Measurements from ENCODE around the gene DBN1. TPM values are rescaled to one million over a fixed set of nuclear protein-coding genes. Genes with fewer than 3 reads are reported as not detected.

The DBN1 gene
- total RNA-seq, 1 experiment from 2014 or later = 286 TPM

GRCh38 chr5:177511796-177512675, 38.6 kb upstream of the DBN1 start:
- peaks cover 54% of the 10 kb centered on the region for H3K36me3 ChIP-seq (ENCODE audit: insufficient read depth, low read length, poor library complexity, severe bottlenecking)
- TSS peak; percentile 40 for BruUV-seq (replicated peaks)
- no peak overlapping the region for H3K4me3 ChIP-seq (ENCODE audit: low read depth, low read length, poor library complexity, severe bottlenecking)
- no peaks in the 10 kb centered on the region for H3K4me1 ChIP-seq (ENCODE audit: insufficient read depth, low read length, poor library complexity, severe bottlenecking)
- no peak for TF ChIP-seq EZH2 (IDR thresholded peaks at IDR 0.05; ENCODE audit: borderline replicate concordance, low read depth, low read length, poor library complexity, severe bottlenecking)
- TF ChIP-seq CTCF (conservative IDR thresholded peaks at IDR 0.05; ENCODE audit: low read depth, low read length) = no peak
- H3K9me3 ChIP-seq (ENCODE audit: low read depth, low read length, poor library complexity, severe bottlenecking) = no peaks in the 10 kb centered on the region
- DNase-seq (ENCODE audit: low spot score) = no peak
- ChIA-PET CTCF (no interaction called here), POLR2A (ENCODE audit: low non-redundant PET) (no interaction called here)
- no peak overlapping the region for H3K27ac ChIP-seq (ENCODE audit: low read depth, low read length, poor library complexity, severe bottlenecking)
- H3K27me3 ChIP-seq (replicated peaks; ENCODE audit: insufficient read depth, low read depth, low read length, poor library complexity) = no peaks in the 10 kb centered on the region
- intact Hi-C loops (cut with micrococcal nuclease; ENCODE audit: unreplicated experiment) = no loop called here

- Histone ChIP-seq H3K9me3 (ENCODE audit: low read depth, low read length, poor library complexity, severe bottlenecking) (no peaks in the 10 kb centered on the region), H3K27me3 (replicated peaks; ENCODE audit: insufficient read depth, low read depth, low read length, poor library complexity) (no peaks in the 10 kb centered on the region), H3K36me3 (ENCODE audit: insufficient read depth, low read length, poor library complexity, severe bottlenecking) (peaks cover 54% of the 10 kb centered on the region), H3K27ac (ENCODE audit: low read depth, low read length, poor library complexity, severe bottlenecking) (no peak overlapping the region), H3K4me1 (ENCODE audit: insufficient read depth, low read length, poor library complexity, severe bottlenecking) (no peaks in the 10 kb centered on the region), H3K4me3 (ENCODE audit: low read depth, low read length, poor library complexity, severe bottlenecking) (no peak overlapping the region)
- no peak for DNase-seq (ENCODE audit: low spot score)
- TF ChIP-seq CTCF (conservative IDR thresholded peaks at IDR 0.05; ENCODE audit: low read depth, low read length) (no peak), EZH2 (IDR thresholded peaks at IDR 0.05; ENCODE audit: borderline replicate concordance, low read depth, low read length, poor library complexity, severe bottlenecking) (no peak)
- no TSS peak for BruUV-seq (replicated peaks)
- POLR2A ChIA-PET (ENCODE audit: low non-redundant PET) = no interaction called here
- intact Hi-C loops (cut with micrococcal nuclease; ENCODE audit: unreplicated experiment) = no loop called here
- CTCF ChIA-PET = no interaction called here
Observed at GRCh38 chr5:177511181-177511580, 37.7 kb upstream of the DBN1 start.

- H3K27ac ChIP-seq (ENCODE audit: low read depth, low read length, poor library complexity, severe bottlenecking) = no peak overlapping the region
- no peaks in the 10 kb centered on the region for H3K4me1 ChIP-seq (ENCODE audit: insufficient read depth, low read length, poor library complexity, severe bottlenecking)
- no TSS peak for BruUV-seq (replicated peaks)
- H3K27me3 ChIP-seq (replicated peaks; ENCODE audit: insufficient read depth, low read depth, low read length, poor library complexity) = no peaks in the 10 kb centered on the region
- no peaks in the 10 kb centered on the region for H3K9me3 ChIP-seq (ENCODE audit: low read depth, low read length, poor library complexity, severe bottlenecking)
- CTCF ChIA-PET = no interaction called here
- peaks cover 50% of the 10 kb centered on the region for H3K36me3 ChIP-seq (ENCODE audit: insufficient read depth, low read length, poor library complexity, severe bottlenecking)
- DNase-seq (ENCODE audit: low spot score) = no peak
- no peak for TF ChIP-seq EZH2 (IDR thresholded peaks at IDR 0.05; ENCODE audit: borderline replicate concordance, low read depth, low read length, poor library complexity, severe bottlenecking)
- TF ChIP-seq CTCF (conservative IDR thresholded peaks at IDR 0.05; ENCODE audit: low read depth, low read length) = no peak
- POLR2A ChIA-PET (ENCODE audit: low non-redundant PET) = no interaction called here
- intact Hi-C loops (cut with micrococcal nuclease; ENCODE audit: unreplicated experiment) = no loop called here
- H3K4me3 ChIP-seq (ENCODE audit: low read depth, low read length, poor library complexity, severe bottlenecking) = no peak overlapping the region
Observed at GRCh38 chr5:177510567-177511053, 37.2 kb upstream of the DBN1 start.

All from A673 (cell line).